Karpas-422 (cell line): Measurements from ENCODE around the gene CA10. TPM values are rescaled to one million over a fixed set of nuclear protein-coding genes. Genes with fewer than 3 reads are reported as not detected.

Experiments
- DNase-seq: peaks from one replicate; pipeline ENCODE4 v3.0.0-alpha.2; 2015
- H2AFZ ChIP-seq: fragments of 200-600 bp; sonication (generic); 2 replicates; pipeline ENCODE4 v1.6.1; 2014; ENCODE audit warnings: antibody characterized with exemption, low read length, mixed read lengths
- H3K27ac ChIP-seq: fragments of 200-600 bp; sonication (generic); 2 replicates; pipeline ENCODE4 v1.5.1; 2014; ENCODE audit warnings: mild to moderate bottlenecking, low read length, moderate library complexity
- H3K27me3 ChIP-seq: fragments of 200-600 bp; sonication (generic); 2 replicates; pipeline ENCODE4 v1.6.1; 2014; ENCODE audit warnings: low read length, mixed read lengths
- H3K36me3 ChIP-seq: fragments of 200-600 bp; sonication (generic); 2 replicates; pipeline ENCODE4 v1.6.1; 2014; ENCODE audit warnings: low read length, mixed read lengths; ENCODE audit not compliant: insufficient read depth
- H3K4me1 ChIP-seq: fragments of 200-600 bp; sonication (generic); 2 replicates; pipeline ENCODE4 v1.6.1; 2014; ENCODE audit warnings: mild to moderate bottlenecking, low read length, mixed read lengths
- H3K4me2 ChIP-seq: fragments of 200-600 bp; sonication (generic); 2 replicates; pipeline ENCODE4 v1.6.1; 2014; ENCODE audit warnings: low read length, low read depth, mild to moderate bottlenecking; ENCODE audit not compliant: poor library complexity, severe bottlenecking
- H3K4me3 ChIP-seq: fragments of 200-600 bp; sonication (generic); 2 replicates; pipeline ENCODE4 v1.5.1; 2014; ENCODE audit warnings: mild to moderate bottlenecking, antibody characterized with exemption, low read length, mixed read lengths
- H3K79me2 ChIP-seq: fragments of 200-600 bp; sonication (generic); 2 replicates; pipeline ENCODE4 v1.6.1; 2014; ENCODE audit warnings: mild to moderate bottlenecking, low read length, mixed read lengths
- H3K9ac ChIP-seq: fragments of 200-600 bp; sonication (generic); 2 replicates; pipeline ENCODE4 v1.6.0; 2014; ENCODE audit warnings: low read length
- H3K9me2 ChIP-seq: fragments of 200-600 bp; sonication (generic), shearing (Covaris generic); replicated peaks from 2 replicates; pipeline ENCODE4 v1.6.0; 2014; ENCODE audit warnings: mild to moderate bottlenecking, low read length, moderate library complexity; ENCODE audit not compliant: insufficient read depth
- H3K9me3 ChIP-seq: fragments of 300-700, 200-600 bp; sonication (generic); 2 replicates; pipeline ENCODE4 v1.6.1; 2014; ENCODE audit warnings: low read length, mixed read lengths
- H4K20me1 ChIP-seq: fragments of 200-600 bp; sonication (generic); 2 replicates; pipeline ENCODE4 v1.6.1; 2014; ENCODE audit warnings: mild to moderate bottlenecking, antibody characterized with exemption, low read length, low read depth; ENCODE audit not compliant: insufficient read depth
- total RNA-seq: library from RNA; depleted of rRNA; stranded (reverse); fragments of >200 nt; shearing (Covaris generic); gene quantifications from 2 replicates; pipeline ENCODE4 v1.2.3, GENCODE V29; 2014; ENCODE audit warnings: low replicate concordance

Gene CA10
- total RNA-seq, 1 experiment from 2014 or later, result not detected

- Histone ChIP-seq H3K27ac (no peak overlapping the region), H3K4me3 (no peak overlapping the region), H3K9me3 (no peaks in the 10 kb centered on the region), H4K20me1 (no peaks in the 10 kb centered on the region), H3K27me3 (no peaks in the 10 kb centered on the region), H3K79me2 (no peaks in the 10 kb centered on the region), H3K9ac (no peak overlapping the region), H2AFZ (no peak overlapping the region), H3K4me1 (no peaks in the 10 kb centered on the region), H3K9me2 (no peaks in the 10 kb centered on the region), H3K36me3 (no peaks in the 10 kb centered on the region), H3K4me2 (no peak overlapping the region)
- no peak for DNase-seq
These were observed 249.5 kb downstream of the CA10 start for GRCh38 chr17:51908841-51909537.

- H3K27ac ChIP-seq, result no peak overlapping the region
- no peaks in the 10 kb centered on the region for H4K20me1 ChIP-seq
- H3K4me2 ChIP-seq, result no peak overlapping the region
- no peaks in the 10 kb centered on the region for H3K36me3 ChIP-seq
- DNase-seq, result no peak
- H3K79me2 ChIP-seq, result no peaks in the 10 kb centered on the region
- no peak overlapping the region for H3K9ac ChIP-seq
- no peaks in the 10 kb centered on the region for H3K27me3 ChIP-seq
- H2AFZ ChIP-seq, result no peak overlapping the region
- H3K9me2 ChIP-seq, result no peaks in the 10 kb centered on the region
- no peaks in the 10 kb centered on the region for H3K9me3 ChIP-seq
- no peak overlapping the region for H3K4me3 ChIP-seq
- H3K4me1 ChIP-seq, result no peaks in the 10 kb centered on the region
These were observed 251.5 kb downstream of the CA10 start for GRCh38 chr17:51907041-51907440.

GRCh38 chr17:51904379-51904778 lies 254.1 kb downstream of the CA10 start:
- no peak for DNase-seq
- H4K20me1 ChIP-seq, result no peaks in the 10 kb centered on the region
- no peak overlapping the region for H3K27ac ChIP-seq
- no peak overlapping the region for H3K4me2 ChIP-seq
- H3K4me1 ChIP-seq, result no peaks in the 10 kb centered on the region
- no peak overlapping the region for H3K9ac ChIP-seq
- no peaks in the 10 kb centered on the region for H3K9me3 ChIP-seq
- no peaks in the 10 kb centered on the region for H3K79me2 ChIP-seq
- no peak overlapping the region for H2AFZ ChIP-seq
- H3K9me2 ChIP-seq, result no peaks in the 10 kb centered on the region
- H3K27me3 ChIP-seq, result no peaks in the 10 kb centered on the region
- H3K4me3 ChIP-seq, result no peak overlapping the region
- H3K36me3 ChIP-seq, result no peaks in the 10 kb centered on the region

- no peaks in the 10 kb centered on the region for H3K79me2 ChIP-seq
- no peak for DNase-seq
- no peaks in the 10 kb centered on the region for H4K20me1 ChIP-seq
- H3K27me3 ChIP-seq, result no peaks in the 10 kb centered on the region
- no peaks in the 10 kb centered on the region for H3K9me3 ChIP-seq
- H2AFZ ChIP-seq, result no peak overlapping the region
- no peak overlapping the region for H3K27ac ChIP-seq
- no peaks in the 10 kb centered on the region for H3K9me2 ChIP-seq
- no peak overlapping the region for H3K4me2 ChIP-seq
- no peaks in the 10 kb centered on the region for H3K36me3 ChIP-seq
- no peaks in the 10 kb centered on the region for H3K4me1 ChIP-seq
- H3K9ac ChIP-seq, result no peak overlapping the region
- no peak overlapping the region for H3K4me3 ChIP-seq
These were observed 257.3 kb downstream of the CA10 start for GRCh38 chr17:51901242-51901641.

DNA sequence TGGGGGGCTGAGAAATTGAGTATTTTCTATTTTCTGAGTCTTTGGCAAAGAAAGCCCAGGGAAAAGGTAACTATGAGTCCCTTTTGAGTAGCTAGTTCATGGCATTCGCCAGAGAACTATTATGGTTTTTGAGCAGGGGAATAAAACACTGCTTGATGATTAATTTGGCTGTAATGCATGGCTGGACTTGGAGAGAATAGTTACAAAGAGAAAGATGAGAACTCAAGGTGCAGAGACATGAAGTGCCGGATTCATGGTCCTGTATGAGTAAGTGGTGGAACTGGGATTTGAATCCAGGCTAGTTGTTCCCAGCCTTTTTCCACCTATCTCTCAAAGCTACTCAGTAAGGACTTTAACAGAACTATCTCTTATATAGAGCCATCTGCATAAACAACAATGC lies 266.6 kb downstream of the CA10 start:
- no peaks in the 10 kb centered on the region for H4K20me1 ChIP-seq
- no peak overlapping the region for H3K4me3 ChIP-seq
- H2AFZ ChIP-seq, result no peak overlapping the region
- no peaks in the 10 kb centered on the region for H3K4me1 ChIP-seq
- H3K27ac ChIP-seq, result no peak overlapping the region
- no peaks in the 10 kb centered on the region for H3K9me3 ChIP-seq
- H3K79me2 ChIP-seq, result no peaks in the 10 kb centered on the region
- H3K9me2 ChIP-seq, result no peaks in the 10 kb centered on the region
- no peaks in the 10 kb centered on the region for H3K27me3 ChIP-seq
- H3K9ac ChIP-seq, result no peak overlapping the region
- H3K36me3 ChIP-seq, result no peaks in the 10 kb centered on the region
- DNase-seq, result no peak
- no peak overlapping the region for H3K4me2 ChIP-seq

- DNase-seq, result no peak
- H3K9me2 ChIP-seq, result no peaks in the 10 kb centered on the region
- no peaks in the 10 kb centered on the region for H4K20me1 ChIP-seq
- no peaks in the 10 kb centered on the region for H3K9me3 ChIP-seq
- no peaks in the 10 kb centered on the region for H3K4me1 ChIP-seq
- H2AFZ ChIP-seq, result no peak overlapping the region
- H3K9ac ChIP-seq, result no peak overlapping the region
- H3K27ac ChIP-seq, result no peak overlapping the region
- H3K79me2 ChIP-seq, result no peaks in the 10 kb centered on the region
- H3K4me2 ChIP-seq, result no peak overlapping the region
- no peaks in the 10 kb centered on the region for H3K36me3 ChIP-seq
- H3K27me3 ChIP-seq, result no peaks in the 10 kb centered on the region
- H3K4me3 ChIP-seq, result no peak overlapping the region
These were observed 267.8 kb downstream of the CA10 start for GRCh38 chr17:51890710-51891109.

- no peaks in the 10 kb centered on the region for H3K9me2 ChIP-seq
- no peak overlapping the region for H3K9ac ChIP-seq
- no peak overlapping the region for H3K4me2 ChIP-seq
- H3K27ac ChIP-seq, result no peak overlapping the region
- no peak overlapping the region for H3K4me3 ChIP-seq
- no peaks in the 10 kb centered on the region for H3K79me2 ChIP-seq
- no peaks in the 10 kb centered on the region for H3K27me3 ChIP-seq
- no peaks in the 10 kb centered on the region for H3K9me3 ChIP-seq
- no peak for DNase-seq
- no peaks in the 10 kb centered on the region for H3K36me3 ChIP-seq
- H3K4me1 ChIP-seq, result no peaks in the 10 kb centered on the region
- no peak overlapping the region for H2AFZ ChIP-seq
- no peaks in the 10 kb centered on the region for H4K20me1 ChIP-seq
These were observed 269.7 kb downstream of the CA10 start for GRCh38 chr17:51888816-51889215.

DNA sequence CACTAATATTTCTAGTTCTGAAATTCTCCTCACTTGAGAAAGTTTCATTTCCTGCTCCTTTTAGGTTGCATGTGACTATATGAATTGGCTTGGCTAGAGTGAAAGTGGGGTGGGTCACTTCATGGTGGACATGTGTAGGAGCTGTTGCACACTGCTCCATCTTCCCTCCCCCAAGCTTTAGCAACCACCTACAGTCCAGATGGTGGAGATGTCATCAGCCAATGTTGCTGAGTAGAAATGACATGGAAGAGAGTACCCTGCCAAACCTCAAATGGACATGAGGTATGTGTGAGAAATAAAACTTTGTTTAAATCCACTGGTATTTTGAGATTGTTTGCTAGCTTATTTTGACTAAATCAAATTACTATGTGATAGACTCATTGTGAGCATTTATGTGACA lies 281.5 kb downstream of the CA10 start:
- H3K27me3 ChIP-seq, result no peaks in the 10 kb centered on the region
- no peak overlapping the region for H3K4me2 ChIP-seq
- no peak overlapping the region for H3K27ac ChIP-seq

More for the DNA sequence above, 281.5 kb downstream of the CA10 start:
- H3K9ac ChIP-seq, result no peak overlapping the region
- H4K20me1 ChIP-seq, result no peaks in the 10 kb centered on the region
- H3K79me2 ChIP-seq, result no peaks in the 10 kb centered on the region
- no peaks in the 10 kb centered on the region for H3K36me3 ChIP-seq
- no peaks in the 10 kb centered on the region for H3K4me1 ChIP-seq
- no peaks in the 10 kb centered on the region for H3K9me3 ChIP-seq
- DNase-seq, result no peak
- no peak overlapping the region for H3K4me3 ChIP-seq
- 0 out of 2 replicates have a peak, but pooled peaks cover 3% of the 10 kb centered on the region for H3K9me2 ChIP-seq
- H2AFZ ChIP-seq, result no peak overlapping the region
